Neural cell (in vitro differentiated cells): ENCODE measurements around the gene PARP3.

ENCODE experiments used
- EP300 ChIP-seq: fragments of 450-650 bp; conservative IDR thresholded peaks from 2 replicates; pipeline ENCODE4 v1.6.1; 2014; ENCODE audit warnings: antibody characterized with exemption, mild to moderate bottlenecking, moderate library complexity; ENCODE audit not compliant: poor library complexity, severe bottlenecking
- POLR2AphosphoS5 ChIP-seq: IDR thresholded peaks from 2 replicates; pipeline ENCODE4 v1.6.1; 2012
- TF ChIP-seq, protein P1 (sequence below): fragments of 450-650 bp; IDR thresholded peaks from 2 replicates; pipeline ENCODE4 v1.5.1; 2014; ENCODE audit warnings: antibody characterized with exemption, mild to moderate bottlenecking, moderate library complexity; ENCODE audit not compliant: poor library complexity, severe bottlenecking

DNA sequence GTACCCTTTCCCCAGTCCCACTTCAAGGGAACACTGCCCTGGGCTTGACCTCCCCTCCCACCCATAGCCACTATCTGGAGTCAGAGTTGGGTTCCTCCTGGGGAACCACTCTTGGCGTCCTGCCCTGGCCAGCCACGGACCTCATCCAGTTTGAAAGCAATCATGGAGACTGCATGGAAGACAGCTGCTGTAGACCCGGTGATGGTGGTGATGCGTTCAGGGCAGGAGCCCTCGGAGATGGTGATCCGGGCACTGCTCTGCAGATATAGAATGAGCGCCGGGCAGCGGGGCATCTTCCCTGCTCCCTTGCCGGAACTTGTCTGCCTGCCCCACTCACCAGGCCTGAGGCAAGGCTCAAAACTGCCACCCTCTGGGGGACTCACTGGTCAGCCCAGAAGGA, 18.2 kb downstream of the PARP3 start:
- TF ChIP-seq, protein P1, sequence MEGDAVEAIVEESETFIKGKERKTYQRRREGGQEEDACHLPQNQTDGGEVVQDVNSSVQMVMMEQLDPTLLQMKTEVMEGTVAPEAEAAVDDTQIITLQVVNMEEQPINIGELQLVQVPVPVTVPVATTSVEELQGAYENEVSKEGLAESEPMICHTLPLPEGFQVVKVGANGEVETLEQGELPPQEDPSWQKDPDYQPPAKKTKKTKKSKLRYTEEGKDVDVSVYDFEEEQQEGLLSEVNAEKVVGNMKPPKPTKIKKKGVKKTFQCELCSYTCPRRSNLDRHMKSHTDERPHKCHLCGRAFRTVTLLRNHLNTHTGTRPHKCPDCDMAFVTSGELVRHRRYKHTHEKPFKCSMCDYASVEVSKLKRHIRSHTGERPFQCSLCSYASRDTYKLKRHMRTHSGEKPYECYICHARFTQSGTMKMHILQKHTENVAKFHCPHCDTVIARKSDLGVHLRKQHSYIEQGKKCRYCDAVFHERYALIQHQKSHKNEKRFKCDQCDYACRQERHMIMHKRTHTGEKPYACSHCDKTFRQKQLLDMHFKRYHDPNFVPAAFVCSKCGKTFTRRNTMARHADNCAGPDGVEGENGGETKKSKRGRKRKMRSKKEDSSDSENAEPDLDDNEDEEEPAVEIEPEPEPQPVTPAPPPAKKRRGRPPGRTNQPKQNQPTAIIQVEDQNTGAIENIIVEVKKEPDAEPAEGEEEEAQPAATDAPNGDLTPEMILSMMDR = no peak
- TF ChIP-seq EP300 (no peak), POLR2AphosphoS5 (no peak)
